ENCODE results near the gene ZBTB8OS.

GRCh38 chr1:32623775-32624174 is 26.6 kb downstream of the ZBTB8OS start:
- TF ChIP-seq POLR2AphosphoS5 (IDR thresholded peaks at IDR 0.05; ENCODE audit: borderline replicate concordance, low read depth, low read length) (no peak), EZH2 (IDR thresholded peaks at IDR 0.05) (no peak), FOXP2 (optimal IDR thresholded peaks at IDR 0.05; ENCODE audit: control extremely low read depth, extremely low read length, insufficient read depth) (no peak)

Data from SK-N-MC (cell line).